ENCODE data around the gene BLVRA. TPM values are rescaled to one million over a fixed set of nuclear protein-coding genes. Genes with fewer than 3 reads are reported as not detected.

BLVRA gene
- total RNA-seq, 3 donors from 2014 or later (not counting 1 experiment from before 2014, with no cell fraction given), result 19.8 to 25.6 (median 20.9) TPM

DNA sequence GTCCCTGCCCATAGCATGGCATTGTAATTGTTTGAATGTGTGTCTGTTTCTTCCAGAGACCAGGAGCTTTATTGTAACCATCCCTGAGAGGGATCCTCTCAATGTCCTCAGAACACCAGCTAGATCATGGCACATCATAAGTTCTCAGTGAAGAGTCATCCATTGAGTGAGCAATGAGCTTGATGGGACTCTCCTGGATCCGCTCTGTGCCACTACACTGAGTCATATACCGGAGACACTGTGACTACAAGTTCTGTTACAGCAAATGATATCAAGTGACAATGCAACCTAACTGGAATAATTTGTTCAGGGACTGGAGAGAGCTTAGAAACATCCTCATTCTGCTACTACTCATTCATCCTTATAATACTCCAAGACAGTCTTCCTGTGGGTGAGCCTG is 85.8 kb downstream of the BLVRA start:
- intact Hi-C loops (cut with micrococcal nuclease), result no loop called here
- Mint-ChIP-seq H3K4me3 (no peak overlapping the region), H3K27ac (no peak overlapping the region), H3K27me3 (ENCODE audit: low read depth in 2 of 2) (no peaks in the 10 kb centered on the region), H3K4me1 (no peaks in the 10 kb centered on the region), H3K36me3 (no peaks in the 10 kb centered on the region), H3K9me3 (no peaks in the 10 kb centered on the region)
- TF ChIP-seq CTCF (IDR thresholded peaks at IDR 0.05), result no peak
- Histone ChIP-seq H3K27me3 (ENCODE audit: control insufficient read depth, insufficient read depth, low read length) (no peaks in the 10 kb centered on the region), H3K4me3 (ENCODE audit: low read length) (no peak overlapping the region), H3K36me3 (ENCODE audit: control insufficient read depth, insufficient read depth, low read length) (no peaks in the 10 kb centered on the region), H3K27ac (ENCODE audit: low read length) (no peak overlapping the region), H3K9me3 (ENCODE audit: control insufficient read depth, insufficient read depth, low read length) (no peaks in the 10 kb centered on the region), H3K4me1 (ENCODE audit: control insufficient read depth, insufficient read depth, low read length) (no peaks in the 10 kb centered on the region)
- DNase-seq, result no peak
- ATAC-seq, result no peak
- 91% methylated on average over 2 of the region's 2 CpGs for WGBS (ENCODE audit: insufficient coverage)

DNA sequence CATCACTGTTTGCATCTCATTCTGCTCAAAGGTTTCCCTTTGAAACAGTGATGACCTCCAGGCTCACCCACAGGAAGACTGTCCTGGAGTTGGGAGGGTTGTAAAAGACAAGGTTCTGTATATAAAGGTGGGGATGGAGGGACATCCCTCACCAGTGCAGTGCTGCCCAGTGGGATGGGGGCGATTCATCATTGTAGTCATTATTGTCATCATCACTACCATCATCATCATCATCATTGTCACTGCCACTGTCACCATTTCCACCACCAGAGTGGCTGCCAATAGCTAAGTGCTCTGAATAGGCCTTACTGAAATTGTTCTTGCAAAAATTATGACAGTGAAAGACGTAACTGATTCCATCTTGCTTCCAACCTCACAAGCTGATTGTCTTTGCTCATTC is 86.2 kb downstream of the BLVRA start:
- no peak overlapping the region for H3K4me3 ChIP-seq (ENCODE audit: low read length)
- H3K27ac ChIP-seq (ENCODE audit: low read length), result no peak overlapping the region
- H3K9me3 ChIP-seq (ENCODE audit: control insufficient read depth, insufficient read depth, low read length), result no peaks in the 10 kb centered on the region
- H3K36me3 ChIP-seq (ENCODE audit: control insufficient read depth, insufficient read depth, low read length), result no peaks in the 10 kb centered on the region
- TF ChIP-seq CTCF (IDR thresholded peaks at IDR 0.05), result no peak
- Mint-ChIP-seq H3K4me1 (peaks cover under 1% of the 10 kb centered on the region in 2 donors), H3K27me3 (ENCODE audit: low read depth in 2 of 2) (no peaks in the 10 kb centered on the region), H3K4me3 (no peak overlapping the region), H3K36me3 (no peaks in the 10 kb centered on the region), H3K27ac (no peak overlapping the region), H3K9me3 (no peaks in the 10 kb centered on the region)
- peaks cover 2% of the 10 kb centered on the region for H3K4me1 ChIP-seq (ENCODE audit: control insufficient read depth, insufficient read depth, low read length)
- DNase-seq (no peak), ATAC-seq (no peak)
- H3K27me3 ChIP-seq (ENCODE audit: control insufficient read depth, insufficient read depth, low read length), result no peaks in the 10 kb centered on the region
- WGBS (ENCODE audit: insufficient coverage), result 90% methylated on average over 2 of the region's 2 CpGs
- intact Hi-C loops (cut with micrococcal nuclease), result no loop called here

DNA sequence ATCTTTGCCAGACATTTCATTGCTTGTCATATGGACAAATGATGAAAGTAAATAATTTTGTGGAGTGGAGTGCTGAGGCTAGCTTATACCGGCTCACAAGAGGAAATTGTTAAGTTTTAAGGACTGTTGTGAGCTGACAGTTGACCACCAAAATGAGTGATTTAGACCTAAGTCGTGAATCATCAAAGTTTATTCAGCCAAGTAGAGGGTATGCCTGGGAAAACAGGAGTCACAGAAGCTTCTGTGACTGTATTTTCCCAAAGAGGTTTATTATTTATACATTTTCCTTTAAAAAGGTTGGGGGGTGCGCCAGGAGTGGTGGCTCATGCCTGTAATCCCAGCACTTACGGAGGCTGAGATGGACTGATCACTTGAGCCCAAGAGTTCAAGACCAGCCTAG is 89.0 kb downstream of the BLVRA start:
- no peaks in the 10 kb centered on the region for H3K9me3 ChIP-seq (ENCODE audit: control insufficient read depth, insufficient read depth, low read length)
- TF ChIP-seq CTCF (IDR thresholded peaks at IDR 0.05), result no peak
- H3K4me1 ChIP-seq (ENCODE audit: control insufficient read depth, insufficient read depth, low read length), result peaks cover 15% of the 10 kb centered on the region
- WGBS (ENCODE audit: insufficient coverage), result 56% methylated on average over 3 of the region's 4 CpGs
- no peaks in the 10 kb centered on the region for H3K27me3 ChIP-seq (ENCODE audit: control insufficient read depth, insufficient read depth, low read length)
- peaks cover 16% of the 10 kb centered on the region in 2 donors for H3K4me1 Mint-ChIP-seq
- no peaks in the 10 kb centered on the region for H3K9me3 Mint-ChIP-seq
- no peaks in the 10 kb centered on the region for H3K36me3 ChIP-seq (ENCODE audit: control insufficient read depth, insufficient read depth, low read length)
- H3K4me3 Mint-ChIP-seq, result no peak overlapping the region
- ATAC-seq (no peak), DNase-seq (no peak)
- H3K27me3 Mint-ChIP-seq (ENCODE audit: low read depth in 2 of 2), result no peaks in the 10 kb centered on the region
- no peak overlapping the region for H3K27ac Mint-ChIP-seq
- H3K4me3 ChIP-seq (ENCODE audit: low read length), result no peak overlapping the region
- no peak overlapping the region for H3K27ac ChIP-seq (ENCODE audit: low read length)
- no peaks in the 10 kb centered on the region for H3K36me3 Mint-ChIP-seq
- intact Hi-C loops (cut with micrococcal nuclease), result no loop called here

- Mint-ChIP-seq H3K36me3 (no peaks in the 10 kb centered on the region), H3K4me1 (peaks cover 16% of the 10 kb centered on the region in 2 donors), H3K27me3 (ENCODE audit: low read depth in 2 of 2) (no peaks in the 10 kb centered on the region), H3K4me3 (no peak overlapping the region), H3K27ac (no peak overlapping the region), H3K9me3 (no peaks in the 10 kb centered on the region)
- no peak for TF ChIP-seq CTCF (IDR thresholded peaks at IDR 0.05)
- 88% methylated on average over 1 of the region's 2 CpGs for WGBS (ENCODE audit: insufficient coverage)
- H3K4me1 ChIP-seq (ENCODE audit: control insufficient read depth, insufficient read depth, low read length), result peaks cover 15% of the 10 kb centered on the region
- H3K4me3 ChIP-seq (ENCODE audit: low read length), result no peak overlapping the region
- no peaks in the 10 kb centered on the region for H3K27me3 ChIP-seq (ENCODE audit: control insufficient read depth, insufficient read depth, low read length)
- H3K27ac ChIP-seq (ENCODE audit: low read length), result no peak overlapping the region
- intact Hi-C loops (cut with micrococcal nuclease), result no loop called here
- no peak for ATAC-seq
- H3K9me3 ChIP-seq (ENCODE audit: control insufficient read depth, insufficient read depth, low read length), result no peaks in the 10 kb centered on the region
- H3K36me3 ChIP-seq (ENCODE audit: control insufficient read depth, insufficient read depth, low read length), result no peaks in the 10 kb centered on the region
- no peak for DNase-seq
Observed at GRCh38 chr7:43849047-43849446, 90.6 kb downstream of the BLVRA start.
